GM20000 (cell line): ENCODE data around the gene PRKACA.
A peak's percentile ranks its signal among the peaks of the same experiment; 100 is the strongest.

Experiments
- DNase-seq: peaks from one replicate; pipeline ENCODE4 v3.0.0; 2012; ENCODE audit warnings: low spot score
- CTCF ChIP-seq: IDR thresholded peaks from 2 replicates; pipeline ENCODE4 v1.5.1; 2012; ENCODE audit warnings: mild to moderate bottlenecking, control low read depth; ENCODE audit errors: extremely low read depth, missing control alignments

PRKACA gene

GRCh38 chr19:14135985-14136508 is 18.5 kb upstream of the PRKACA start:
- TF ChIP-seq CTCF, result no peak

GRCh38 chr19:14135355-14135754 is 17.8 kb upstream of the PRKACA start:
- DNase-seq, result no peak
- TF ChIP-seq CTCF, result no peak

More at GRCh38 chr19:14135985-14136508, 18.5 kb upstream of the PRKACA start:
- peak; percentile 38 for DNase-seq

GRCh38 chr19:14127929-14128509 is 10.5 kb upstream of the PRKACA start:
- DNase-seq, result no peak
- no peak for TF ChIP-seq CTCF

- TF ChIP-seq CTCF, result no peak
- DNase-seq, result no peak
Observed at GRCh38 chr19:14127176-14127575, 9.6 kb upstream of the PRKACA start.

GRCh38 chr19:14122924-14123323 is 5.4 kb upstream of the PRKACA start:
- no peak for TF ChIP-seq CTCF
- DNase-seq, result no peak

- TF ChIP-seq CTCF, result no peak
- no peak for DNase-seq
Observed at GRCh38 chr19:14120497-14120780, 2.9 kb upstream of the PRKACA start.

GRCh38 chr19:14119644-14120496 is 2.3 kb upstream of the PRKACA start:
- no peak for TF ChIP-seq CTCF
- no peak for DNase-seq
